NOMO-1 treated with dmso at 0.1 percent for 144 hours (cell line): ENCODE results near the gene MRPL44.
"Not testable (repeated sequence)": the region's sequence is repeated elsewhere in the genome, so short reads cannot be mapped to it uniquely, and the experiment has no call there.

Source experiments
- DNase-seq: peaks from one replicate; lab custom pipeline; 2025; ENCODE audit not compliant: unreplicated experiment; lab: John Stamatoyannopoulos, UW

MRPL44 gene

DNA sequence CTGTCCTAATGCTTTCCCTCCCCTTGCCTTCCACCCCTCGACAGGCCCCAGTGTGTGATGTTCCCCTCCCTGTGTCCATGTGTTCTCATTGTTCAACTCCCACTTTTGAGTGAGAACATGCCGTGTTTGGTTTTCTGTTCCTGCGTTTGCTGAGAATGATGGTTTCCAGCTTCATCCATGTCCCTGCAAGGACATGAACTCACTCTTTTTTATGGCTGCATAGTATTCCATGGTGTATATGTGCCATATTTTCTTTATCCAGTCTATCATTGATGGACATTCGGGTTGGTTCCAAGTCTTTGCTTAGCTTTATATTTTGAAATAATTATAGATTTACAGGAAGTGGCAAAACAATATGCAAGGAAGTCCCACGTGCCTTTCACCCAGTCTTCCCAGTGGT is 43.4 kb downstream of the MRPL44 start:
- not testable (repeated sequence) for DNase-seq

DNA sequence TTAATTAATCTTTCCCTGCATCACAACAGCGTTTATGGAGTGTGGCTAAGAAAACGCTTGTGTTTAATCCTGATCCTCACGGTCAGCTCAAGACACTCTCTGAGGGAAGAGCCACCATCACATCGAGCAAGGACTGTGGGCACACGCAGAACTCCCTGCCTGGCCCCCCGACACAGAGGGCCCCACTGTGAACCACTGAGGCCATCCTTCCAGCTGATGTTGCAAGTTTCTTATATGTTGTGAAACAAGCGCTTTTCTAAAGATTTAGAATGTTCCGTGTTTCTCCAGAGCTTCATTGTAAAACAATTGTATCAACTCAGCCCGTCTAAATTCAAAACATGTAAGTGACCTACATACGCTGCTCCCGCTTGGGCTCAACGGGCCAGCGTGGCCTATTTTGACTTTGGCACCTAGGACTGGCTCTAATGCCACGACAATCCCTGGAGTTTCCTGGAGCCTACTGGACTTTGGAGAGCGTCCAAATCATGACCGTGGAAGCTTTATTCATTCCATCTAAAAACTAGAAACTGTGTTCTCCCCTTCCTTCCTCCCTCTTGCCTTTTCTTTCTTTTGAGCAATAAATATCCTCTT is 46.9 kb downstream of the MRPL44 start:
- DNase-seq: peak; percentile 36

DNA sequence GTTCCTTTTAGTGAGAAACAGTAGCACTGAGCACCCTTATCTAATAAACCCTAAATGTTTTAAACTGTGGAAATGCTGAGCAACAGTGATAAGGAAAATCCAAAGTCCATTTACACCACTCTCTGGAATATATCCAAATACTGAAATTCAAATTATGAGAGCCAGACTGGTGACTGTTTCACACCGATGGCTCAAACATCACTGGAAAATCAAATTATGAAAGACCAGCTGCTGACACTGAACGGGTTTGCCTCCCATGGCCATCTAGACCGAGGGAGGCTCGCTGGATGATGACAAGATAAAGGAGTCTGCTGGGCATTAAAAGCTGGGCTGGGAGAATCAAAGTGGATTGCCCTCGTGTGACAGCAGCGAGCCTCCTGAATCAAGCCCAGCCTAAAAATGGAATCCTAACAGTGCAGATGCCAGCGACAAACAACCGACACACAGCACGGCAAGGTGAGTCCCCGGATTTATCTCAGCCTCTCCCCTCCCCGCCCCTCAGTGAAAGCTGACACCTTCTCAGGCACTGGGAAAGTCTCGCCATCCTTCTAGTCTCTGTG is 51.5 kb downstream of the MRPL44 start:
- DNase-seq: no peak

DNA sequence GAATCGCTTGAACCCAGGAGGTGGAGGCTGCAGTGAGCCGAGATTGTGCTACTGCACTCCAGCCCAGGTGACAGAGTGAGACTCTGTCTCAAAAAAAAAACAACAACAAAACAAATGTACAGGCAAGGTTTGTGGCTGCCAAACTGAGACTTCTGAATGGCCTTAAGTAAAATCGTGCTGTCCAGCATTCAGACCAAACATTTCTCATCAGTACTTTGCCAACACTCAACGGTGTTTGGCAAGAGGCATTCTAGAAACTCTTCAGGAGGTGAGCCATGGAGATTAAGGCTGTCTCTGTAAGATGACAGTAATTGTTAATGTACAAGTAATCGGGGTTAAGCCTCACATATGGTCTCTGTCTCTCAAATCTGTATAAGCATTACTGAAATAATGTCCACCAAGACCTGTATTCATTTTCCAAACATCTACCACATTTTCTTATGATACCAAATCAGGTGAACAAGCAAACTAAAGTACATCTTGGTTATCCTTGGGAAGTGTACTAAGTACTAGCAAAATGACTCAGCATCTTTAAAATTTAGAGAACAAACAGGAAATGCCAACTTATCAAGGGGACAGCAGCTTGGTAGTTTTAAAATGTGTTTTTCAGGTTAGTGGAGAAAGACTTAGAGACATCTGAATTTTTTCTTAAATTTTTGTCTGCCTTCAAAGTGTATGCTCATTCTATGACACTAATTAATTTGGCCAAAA is 52.5 kb downstream of the MRPL44 start:
- no peak for DNase-seq

DNA sequence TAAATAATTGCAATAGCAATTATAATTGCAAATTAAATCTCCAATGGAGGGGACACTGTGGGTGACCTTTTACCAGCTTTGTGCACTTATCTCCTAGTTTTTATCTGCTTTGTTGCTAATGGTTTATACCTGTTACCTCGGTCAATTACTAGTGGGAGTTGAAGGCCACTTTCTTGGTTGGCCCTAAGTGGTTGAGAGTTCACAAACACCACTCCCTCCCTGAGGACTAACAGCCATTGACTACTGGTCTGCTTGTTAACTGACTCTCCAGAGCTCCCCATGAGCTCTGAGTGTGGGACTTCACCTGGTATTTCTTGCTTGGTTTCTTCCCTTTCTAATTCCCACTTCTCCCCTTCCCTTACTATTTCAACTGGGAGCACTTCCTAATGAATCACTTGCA is 54.6 kb downstream of the MRPL44 start:
- no peak for DNase-seq

DNA sequence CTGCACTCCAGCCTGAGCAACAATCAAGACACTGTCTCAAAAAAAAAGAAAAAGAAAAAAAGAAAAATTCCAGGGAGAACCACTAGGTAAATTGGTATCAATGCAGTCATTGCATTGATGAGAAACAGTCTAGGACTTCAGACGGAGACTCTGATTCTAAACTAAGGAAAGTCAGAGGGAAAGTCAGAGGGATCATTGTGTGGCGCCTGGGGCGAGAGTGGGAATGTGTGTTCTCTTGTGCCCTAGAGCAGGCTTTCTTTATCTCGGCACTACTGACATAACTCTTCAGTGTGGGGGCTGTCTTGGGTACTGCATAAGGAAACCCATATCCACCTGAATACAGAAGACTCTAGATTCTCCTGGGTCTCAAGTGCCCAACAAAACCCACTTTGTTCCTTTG is 57.1 kb downstream of the MRPL44 start:
- DNase-seq: no peak

DNA sequence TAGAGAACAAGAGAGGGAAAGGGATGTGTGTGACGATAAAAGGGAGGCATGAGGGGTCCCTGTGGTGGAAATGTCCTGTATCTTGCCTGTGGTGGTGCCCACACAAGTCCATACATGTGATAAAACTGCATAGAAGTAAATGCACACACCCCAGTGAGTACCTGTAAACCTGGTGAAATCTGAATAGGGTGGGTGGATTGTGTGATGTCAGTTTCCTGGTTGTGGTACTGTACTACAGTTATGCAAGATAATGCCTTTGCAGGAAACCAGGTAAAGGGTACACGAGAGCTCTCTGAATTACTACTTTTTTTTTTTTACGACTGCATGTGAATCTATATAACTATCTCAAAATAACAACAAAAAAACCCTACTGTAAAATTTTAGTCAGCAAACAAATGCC is 59.7 kb downstream of the MRPL44 start:
- no peak for DNase-seq
